ENCODE measurements around the gene TBC1D8.

- TF ChIP-seq, protein P1, sequence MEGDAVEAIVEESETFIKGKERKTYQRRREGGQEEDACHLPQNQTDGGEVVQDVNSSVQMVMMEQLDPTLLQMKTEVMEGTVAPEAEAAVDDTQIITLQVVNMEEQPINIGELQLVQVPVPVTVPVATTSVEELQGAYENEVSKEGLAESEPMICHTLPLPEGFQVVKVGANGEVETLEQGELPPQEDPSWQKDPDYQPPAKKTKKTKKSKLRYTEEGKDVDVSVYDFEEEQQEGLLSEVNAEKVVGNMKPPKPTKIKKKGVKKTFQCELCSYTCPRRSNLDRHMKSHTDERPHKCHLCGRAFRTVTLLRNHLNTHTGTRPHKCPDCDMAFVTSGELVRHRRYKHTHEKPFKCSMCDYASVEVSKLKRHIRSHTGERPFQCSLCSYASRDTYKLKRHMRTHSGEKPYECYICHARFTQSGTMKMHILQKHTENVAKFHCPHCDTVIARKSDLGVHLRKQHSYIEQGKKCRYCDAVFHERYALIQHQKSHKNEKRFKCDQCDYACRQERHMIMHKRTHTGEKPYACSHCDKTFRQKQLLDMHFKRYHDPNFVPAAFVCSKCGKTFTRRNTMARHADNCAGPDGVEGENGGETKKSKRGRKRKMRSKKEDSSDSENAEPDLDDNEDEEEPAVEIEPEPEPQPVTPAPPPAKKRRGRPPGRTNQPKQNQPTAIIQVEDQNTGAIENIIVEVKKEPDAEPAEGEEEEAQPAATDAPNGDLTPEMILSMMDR (IDR thresholded peaks at IDR 0.05; ENCODE audit: low read depth, low read length, poor library complexity, severe bottlenecking) = no peak
- no peak for TF ChIP-seq EZH2phosphoT487 (IDR thresholded peaks at IDR 0.05; ENCODE audit: borderline replicate concordance, low read length)
These were observed 2.6 kb upstream of the TBC1D8 start for GRCh38 chr2:101153787-101154186.

Data from DOHH2 (cell line).